HUDEP-2 (cell line): ENCODE measurements around the gene NDUFA8.
A peak's percentile ranks its signal among the peaks of the same experiment; 100 is the strongest.

Source experiments
- DNase-seq, 76 experiments: peaks; one replicate each; lab custom pipeline; 2025; ENCODE audit not compliant: unreplicated experiment in 76 of 76; lab: John Stamatoyannopoulos, UW

The NDUFA8 gene

GRCh38 chr9:122140368-122141193 is 19.0 kb downstream of the NDUFA8 start:
- DNase-seq: no peak

GRCh38 chr9:122138560-122139268 is 20.9 kb downstream of the NDUFA8 start:
- no peak for DNase-seq

DNA sequence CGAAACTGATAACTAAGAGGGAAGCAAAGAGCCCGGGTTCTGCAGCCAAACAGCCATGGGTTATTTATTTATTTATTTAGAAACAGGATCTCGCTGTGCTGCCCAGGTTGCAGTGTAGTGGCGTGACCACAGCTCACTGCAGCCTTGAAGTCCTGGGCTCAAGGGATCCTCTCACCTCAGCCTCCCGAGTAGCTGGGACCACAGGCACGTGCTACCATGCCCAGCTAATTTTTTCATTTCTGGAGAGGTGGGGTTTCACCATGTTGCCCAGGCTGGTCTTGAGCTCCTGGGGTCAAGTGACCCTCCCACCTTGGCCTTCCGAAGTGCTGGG is 24.1 kb downstream of the NDUFA8 start:
- DNase-seq: no peak

- no peak for DNase-seq
Observed at GRCh38 chr9:122134822-122135528, 24.6 kb downstream of the NDUFA8 start.

- no peak for DNase-seq
Observed at GRCh38 chr9:122133984-122134535, 25.5 kb downstream of the NDUFA8 start.

GRCh38 chr9:122133263-122133983 is 26.2 kb downstream of the NDUFA8 start:
- DNase-seq: no peak

- DNase-seq: no peak
Observed at GRCh38 chr9:122132539-122132938, 27.0 kb downstream of the NDUFA8 start.

- DNase-seq: no peak
Observed at GRCh38 chr9:122131401-122132001, 28.1 kb downstream of the NDUFA8 start.

DNA sequence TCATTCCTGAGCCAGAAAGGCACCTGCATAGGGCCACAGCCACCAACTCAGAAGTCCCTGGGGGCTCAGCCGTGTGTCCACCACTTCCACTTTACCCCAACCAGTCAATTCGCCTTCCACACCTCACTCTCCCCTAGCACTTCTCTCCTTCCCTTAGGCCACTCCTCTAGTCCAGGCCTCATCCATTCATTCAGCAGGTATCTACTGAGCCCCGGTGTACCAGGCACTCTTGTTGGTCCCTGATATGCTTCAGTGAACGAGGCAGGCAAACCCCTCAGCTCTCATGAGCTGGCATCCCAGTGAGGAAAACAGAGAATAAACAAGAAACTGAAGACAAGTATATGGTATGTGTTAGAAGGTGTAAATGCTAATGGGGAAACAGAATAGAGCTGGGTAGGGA is 28.7 kb downstream of the NDUFA8 start:
- no peak for DNase-seq

- DNase-seq: no peak
Observed at GRCh38 chr9:122129969-122130368, 29.6 kb downstream of the NDUFA8 start.

GRCh38 chr9:122128969-122129343 is 30.6 kb downstream of the NDUFA8 start:
- DNase-seq: no peak

- no peak for DNase-seq
Observed at GRCh38 chr9:122128007-122128968, 31.3 kb downstream of the NDUFA8 start.

GRCh38 chr9:122127396-122127798 is 32.2 kb downstream of the NDUFA8 start:
- DNase-seq: peak in 28 of 76 experiments; percentile 9 to 49 (median 20)

- DNase-seq: no peak
Observed at GRCh38 chr9:122126331-122127261, 33.0 kb downstream of the NDUFA8 start.

- peak in 4 of 76 experiments; percentile 4 to 20 (median 6) for DNase-seq
Observed at GRCh38 chr9:122125509-122126330, 33.9 kb downstream of the NDUFA8 start.

DNA sequence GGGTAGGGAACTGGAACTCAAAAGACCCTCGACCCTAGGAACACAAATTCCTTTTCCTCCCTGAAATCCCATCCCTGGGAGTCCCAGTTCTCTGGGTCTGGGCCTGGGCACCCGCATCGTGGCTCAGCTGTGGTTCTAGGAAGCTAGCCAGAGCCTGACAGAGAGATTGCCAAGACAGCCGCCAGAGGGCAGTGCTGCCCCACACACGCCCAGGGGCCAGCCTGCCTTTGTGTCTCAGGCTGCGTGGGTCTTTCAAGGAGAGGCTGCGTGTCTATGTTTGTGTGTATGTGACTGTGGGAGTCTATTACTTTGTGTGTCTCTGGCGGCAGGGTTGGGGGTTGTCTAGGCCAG is 34.4 kb downstream of the NDUFA8 start:
- DNase-seq: peak in 69 of 76 experiments; percentile 13 to 82 (median 63)

- DNase-seq: no peak
Observed at GRCh38 chr9:122124528-122124927, 35.1 kb downstream of the NDUFA8 start.
